ENCODE results near the gene ABHD2. TPM values are rescaled to one million over a fixed set of nuclear protein-coding genes. Genes with fewer than 3 reads are reported as not detected.

ABHD2 gene
- polyA plus RNA-seq, 2 donors = 3.8 to 6.0 TPM

DNA sequence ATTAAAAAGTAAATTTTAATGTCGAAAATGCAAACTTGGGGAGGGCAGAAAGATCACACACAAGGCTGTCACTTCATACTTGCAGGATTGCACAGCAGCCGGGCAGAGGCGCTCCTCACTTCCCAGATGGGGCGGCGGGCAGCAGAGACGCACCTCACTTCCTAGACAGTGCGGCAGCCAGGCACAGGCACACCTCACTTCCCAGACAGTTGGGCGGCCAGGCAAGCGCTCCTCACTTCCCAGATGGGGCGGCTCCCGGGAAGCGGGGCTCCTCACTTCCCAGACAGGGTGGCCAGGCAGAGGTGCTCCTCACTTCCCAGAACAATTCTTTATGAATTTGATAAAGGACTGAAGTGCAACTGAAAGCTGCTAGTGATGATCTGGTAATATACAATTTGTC lies 111.9 kb downstream of the ABHD2 start:
- peaks cover 3 to 6% of the 10 kb centered on the region in 2 donors for H3K36me3 ChIP-seq (ENCODE audit: control insufficient read depth in 2 of 2, insufficient read depth in 2 of 2, low read length in 1 of 2)
- no peaks in the 10 kb centered on the region for H3K27me3 ChIP-seq (ENCODE audit: control insufficient read depth in 1 of 2, insufficient read depth in 2 of 2, low read length in 2 of 2)
- WGBS, 2 donors = 92 to 94% methylated on average over 12 of the region's 12 CpGs
- peaks cover 3 to 4% of the 10 kb centered on the region in 2 donors for H3K4me1 ChIP-seq (ENCODE audit: control insufficient read depth in 2 of 2, insufficient read depth in 2 of 2, low read length in 1 of 2)
- H3K4me3 ChIP-seq (ENCODE audit: low read depth in 1 of 2, low read length in 2 of 2) = no peak overlapping the region
- H3K27ac ChIP-seq (ENCODE audit: low read depth in 2 of 2, low read length in 1 of 2) = no peak overlapping the region
- no peaks in the 10 kb centered on the region for H3K9me3 ChIP-seq (ENCODE audit: control insufficient read depth in 2 of 2, insufficient read depth in 1 of 2, low read depth in 1 of 2, low read length in 1 of 2)

DNA sequence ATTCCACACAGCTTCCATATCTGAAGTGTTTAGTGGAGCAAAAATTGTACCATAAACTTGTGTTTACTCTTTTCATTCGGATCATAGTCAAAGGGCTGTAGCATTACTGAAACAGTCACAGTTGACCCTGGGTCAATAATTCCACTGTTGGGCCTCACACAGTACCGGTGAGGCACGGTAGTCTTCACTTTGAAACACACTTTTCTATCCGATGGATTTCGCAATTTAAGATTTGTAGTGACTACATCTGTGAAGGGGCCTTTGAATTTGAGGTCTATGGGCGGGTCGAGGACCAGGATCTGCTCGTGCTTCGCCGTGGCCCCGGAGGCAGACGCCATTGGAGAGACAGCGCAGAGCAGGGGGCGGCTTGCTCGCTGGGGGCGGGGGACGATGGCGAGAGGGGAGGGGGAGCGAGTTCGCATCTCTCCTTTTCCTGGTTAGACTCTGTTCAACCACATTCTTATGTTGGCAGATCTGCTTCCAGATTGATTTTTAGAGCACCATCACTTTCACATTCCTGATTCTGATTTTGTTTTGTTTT lies 113.3 kb downstream of the ABHD2 start:
- 90 to 92% methylated on average over 20 of the region's 20 CpGs for WGBS, 2 donors
- peaks cover 0 to 3% of the 10 kb centered on the region in 2 donors for H3K36me3 ChIP-seq (ENCODE audit: control insufficient read depth in 2 of 2, insufficient read depth in 2 of 2, low read length in 1 of 2)
- H3K27me3 ChIP-seq (ENCODE audit: control insufficient read depth in 1 of 2, insufficient read depth in 2 of 2, low read length in 2 of 2) = no peaks in the 10 kb centered on the region

DNA sequence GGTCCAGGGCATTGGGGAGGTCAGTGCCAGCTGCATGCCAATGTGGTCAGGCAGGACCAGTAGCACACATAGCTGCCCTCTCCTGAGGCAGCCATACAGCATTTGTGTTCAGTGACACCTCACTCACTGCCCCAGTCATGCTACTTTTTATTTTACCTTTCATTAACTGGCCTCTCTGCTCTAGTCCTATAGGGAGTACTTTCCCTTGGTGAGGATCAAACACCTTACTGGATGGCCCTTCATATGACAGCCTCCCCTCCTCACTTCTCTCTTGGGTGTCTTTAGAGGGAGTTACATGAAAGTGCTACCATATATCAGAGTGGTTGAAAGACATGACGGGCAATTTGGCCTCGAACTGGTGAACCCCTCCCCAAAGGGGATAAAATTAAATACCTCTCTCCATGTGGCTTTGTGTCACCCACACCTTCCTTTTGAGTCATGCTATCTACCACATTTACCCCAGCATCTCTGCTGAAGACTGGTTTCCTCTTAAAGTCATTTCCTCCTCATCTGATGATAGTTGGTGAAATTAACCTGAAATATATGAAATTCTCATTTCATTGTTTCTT lies 115.5 kb downstream of the ABHD2 start:
- no peak overlapping the region for H3K4me3 ChIP-seq (ENCODE audit: low read depth in 1 of 2, low read length in 2 of 2)
- no peaks in the 10 kb centered on the region for H3K27me3 ChIP-seq (ENCODE audit: control insufficient read depth in 1 of 2, insufficient read depth in 2 of 2, low read length in 2 of 2)
- H3K9me3 ChIP-seq (ENCODE audit: control insufficient read depth in 2 of 2, insufficient read depth in 1 of 2, low read depth in 1 of 2, low read length in 1 of 2) = no peaks in the 10 kb centered on the region
- WGBS, 2 donors = 45 to 73% methylated on average over 2 of the region's 2 CpGs
- peaks cover 0 to 2% of the 10 kb centered on the region in 2 donors for H3K4me1 ChIP-seq (ENCODE audit: control insufficient read depth in 2 of 2, insufficient read depth in 2 of 2, low read length in 1 of 2)
- H3K27ac ChIP-seq (ENCODE audit: low read depth in 2 of 2, low read length in 1 of 2) = no peak overlapping the region
- H3K36me3 ChIP-seq (ENCODE audit: control insufficient read depth in 2 of 2, insufficient read depth in 2 of 2, low read length in 1 of 2) = no peaks in the 10 kb centered on the region

More for the DNA sequence above, 113.3 kb downstream of the ABHD2 start:
- H3K4me3 ChIP-seq (ENCODE audit: low read depth in 1 of 2, low read length in 2 of 2) = no peak overlapping the region
- H3K9me3 ChIP-seq (ENCODE audit: control insufficient read depth in 2 of 2, insufficient read depth in 1 of 2, low read depth in 1 of 2, low read length in 1 of 2) = no peaks in the 10 kb centered on the region
- no peak overlapping the region for H3K27ac ChIP-seq (ENCODE audit: low read depth in 2 of 2, low read length in 1 of 2)
- peaks cover 2 to 3% of the 10 kb centered on the region in 2 donors for H3K4me1 ChIP-seq (ENCODE audit: control insufficient read depth in 2 of 2, insufficient read depth in 2 of 2, low read length in 1 of 2)

DNA sequence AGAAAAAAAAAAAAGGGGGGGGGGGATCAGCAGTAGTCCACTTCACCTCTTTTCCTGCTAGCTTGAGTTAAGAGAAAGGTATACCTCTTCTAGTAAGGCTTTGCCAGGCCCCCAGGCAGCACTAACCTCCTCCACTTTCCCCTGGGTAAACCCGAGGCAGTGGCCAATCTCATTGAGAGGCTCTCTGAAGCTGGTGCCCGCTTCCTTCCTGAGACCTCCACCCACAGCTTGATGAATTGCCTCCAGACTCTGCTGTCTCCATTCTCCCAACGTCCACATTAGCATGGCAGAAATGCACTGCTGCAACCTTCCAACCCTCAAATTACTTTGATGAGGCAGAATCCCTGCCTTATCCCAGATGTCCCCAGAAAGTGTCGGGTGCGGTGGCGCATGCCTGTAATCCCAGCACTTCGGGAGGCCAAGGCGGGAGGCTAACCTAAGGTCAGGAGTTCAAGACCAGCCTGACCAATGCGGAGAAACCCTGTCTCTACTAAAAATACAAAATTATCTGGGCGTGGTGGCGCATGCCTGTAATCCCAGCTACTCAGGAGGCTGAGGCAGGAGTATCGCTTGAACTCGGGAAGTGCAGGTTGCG lies 117.8 kb downstream of the ABHD2 start:
- Histone ChIP-seq H3K27me3 (ENCODE audit: control insufficient read depth in 1 of 2, insufficient read depth in 2 of 2, low read length in 2 of 2) (no peaks in the 10 kb centered on the region), H3K4me1 (ENCODE audit: control insufficient read depth in 2 of 2, insufficient read depth in 2 of 2, low read length in 1 of 2) (peaks cover 0 to 2% of the 10 kb centered on the region in 2 donors), H3K36me3 (ENCODE audit: control insufficient read depth in 2 of 2, insufficient read depth in 2 of 2, low read length in 1 of 2) (no peaks in the 10 kb centered on the region), H3K9me3 (ENCODE audit: control insufficient read depth in 2 of 2, insufficient read depth in 1 of 2, low read depth in 1 of 2, low read length in 1 of 2) (no peaks in the 10 kb centered on the region), H3K27ac (ENCODE audit: low read depth in 2 of 2, low read length in 1 of 2) (no peak overlapping the region), H3K4me3 (ENCODE audit: low read depth in 1 of 2, low read length in 2 of 2) (no peak overlapping the region)
- WGBS, 2 donors = 75 to 78% methylated on average over 14 of the region's 14 CpGs

DNA sequence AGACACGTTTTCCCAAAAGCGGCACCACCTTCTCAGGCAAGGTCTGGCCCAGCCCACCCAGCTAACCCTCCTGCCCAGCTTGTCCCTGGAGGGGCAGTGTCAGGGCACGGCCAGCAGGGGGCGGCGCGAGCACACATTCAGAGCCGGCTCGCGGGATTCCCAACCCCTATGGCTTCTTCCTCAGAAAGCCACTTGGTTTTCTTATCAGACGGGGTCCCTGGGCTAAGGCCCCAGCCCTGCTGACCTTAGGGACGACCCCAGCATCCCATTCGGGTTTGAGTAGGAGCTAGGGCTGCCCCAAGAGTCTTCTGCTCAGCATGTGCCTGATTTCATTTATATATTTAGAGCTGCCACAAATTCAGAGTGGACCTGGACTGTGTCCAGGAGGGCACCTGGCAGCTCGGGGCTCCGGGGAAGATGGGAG lies 118.7 kb downstream of the ABHD2 start:
- Histone ChIP-seq H3K27ac (ENCODE audit: low read depth in 2 of 2, low read length in 1 of 2) (no peak overlapping the region), H3K4me3 (ENCODE audit: low read depth in 1 of 2, low read length in 2 of 2) (no peak overlapping the region), H3K36me3 (ENCODE audit: control insufficient read depth in 2 of 2, insufficient read depth in 2 of 2, low read length in 1 of 2) (no peaks in the 10 kb centered on the region), H3K27me3 (ENCODE audit: control insufficient read depth in 1 of 2, insufficient read depth in 2 of 2, low read length in 2 of 2) (no peaks in the 10 kb centered on the region), H3K9me3 (ENCODE audit: control insufficient read depth in 2 of 2, insufficient read depth in 1 of 2, low read depth in 1 of 2, low read length in 1 of 2) (no peaks in the 10 kb centered on the region), H3K4me1 (ENCODE audit: control insufficient read depth in 2 of 2, insufficient read depth in 2 of 2, low read length in 1 of 2) (peaks cover 0 to 2% of the 10 kb centered on the region in 2 donors)
- WGBS, 2 donors = 1% methylated on average over 14 of the region's 14 CpGs

DNA sequence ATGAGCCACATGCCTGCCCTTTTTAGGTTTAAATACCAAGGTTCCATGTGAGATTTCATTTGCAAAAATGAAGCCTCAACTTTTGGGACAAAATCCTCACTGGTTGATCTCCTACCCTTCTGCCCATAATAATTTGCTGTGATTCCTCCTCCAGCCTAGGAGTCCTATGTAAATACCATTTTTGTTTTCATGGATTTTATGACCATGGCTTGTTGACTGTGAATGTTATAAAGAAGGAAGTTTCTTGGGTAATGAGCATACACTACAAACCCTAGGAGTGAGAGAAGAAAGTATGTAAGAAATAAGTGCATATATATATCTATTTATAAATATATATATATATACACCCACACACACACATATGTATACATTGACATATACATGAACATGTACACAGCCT lies 120.0 kb downstream of the ABHD2 start:
- H3K27me3 ChIP-seq (ENCODE audit: control insufficient read depth in 1 of 2, insufficient read depth in 2 of 2, low read length in 2 of 2) = no peaks in the 10 kb centered on the region
- H3K27ac ChIP-seq (ENCODE audit: low read depth in 2 of 2, low read length in 1 of 2) = no peak overlapping the region
- no peaks in the 10 kb centered on the region for H3K9me3 ChIP-seq (ENCODE audit: control insufficient read depth in 2 of 2, insufficient read depth in 1 of 2, low read depth in 1 of 2, low read length in 1 of 2)
- no peak overlapping the region for H3K4me3 ChIP-seq (ENCODE audit: low read depth in 1 of 2, low read length in 2 of 2)
- no peaks in the 10 kb centered on the region for H3K36me3 ChIP-seq (ENCODE audit: control insufficient read depth in 2 of 2, insufficient read depth in 2 of 2, low read length in 1 of 2)
- peaks cover 0 to 2% of the 10 kb centered on the region in 2 donors for H3K4me1 ChIP-seq (ENCODE audit: control insufficient read depth in 2 of 2, insufficient read depth in 2 of 2, low read length in 1 of 2)

DNA sequence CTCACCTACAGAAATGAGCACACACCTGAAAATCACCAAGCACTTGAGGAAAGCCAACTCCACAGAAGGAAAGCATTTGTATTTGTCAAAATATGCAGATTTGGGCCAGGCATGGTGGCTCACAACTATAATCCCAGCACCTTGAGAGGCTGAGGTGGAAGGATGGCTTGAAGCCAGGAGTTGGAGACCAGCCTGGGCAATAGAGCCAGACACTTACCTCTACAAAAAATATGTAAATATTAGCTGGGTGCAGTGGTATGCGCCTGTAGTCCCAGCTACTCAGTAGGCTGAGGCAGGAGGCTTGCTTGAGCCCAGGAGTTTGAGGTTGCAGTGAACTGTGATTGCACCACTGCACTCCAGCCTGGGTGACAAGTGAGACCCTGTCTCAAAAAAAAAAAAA lies 120.8 kb downstream of the ABHD2 start:
- 83 to 84% methylated on average over 1 of the region's 1 CpG for WGBS, 2 donors
- no peaks in the 10 kb centered on the region for H3K36me3 ChIP-seq (ENCODE audit: control insufficient read depth in 2 of 2, insufficient read depth in 2 of 2, low read length in 1 of 2)
- H3K9me3 ChIP-seq (ENCODE audit: control insufficient read depth in 2 of 2, insufficient read depth in 1 of 2, low read depth in 1 of 2, low read length in 1 of 2) = no peaks in the 10 kb centered on the region
- H3K27ac ChIP-seq (ENCODE audit: low read depth in 2 of 2, low read length in 1 of 2) = no peak overlapping the region
- peaks cover 0 to 2% of the 10 kb centered on the region in 2 donors for H3K4me1 ChIP-seq (ENCODE audit: control insufficient read depth in 2 of 2, insufficient read depth in 2 of 2, low read length in 1 of 2)
- no peaks in the 10 kb centered on the region for H3K27me3 ChIP-seq (ENCODE audit: control insufficient read depth in 1 of 2, insufficient read depth in 2 of 2, low read length in 2 of 2)
- H3K4me3 ChIP-seq (ENCODE audit: low read depth in 1 of 2, low read length in 2 of 2) = no peak overlapping the region

DNA sequence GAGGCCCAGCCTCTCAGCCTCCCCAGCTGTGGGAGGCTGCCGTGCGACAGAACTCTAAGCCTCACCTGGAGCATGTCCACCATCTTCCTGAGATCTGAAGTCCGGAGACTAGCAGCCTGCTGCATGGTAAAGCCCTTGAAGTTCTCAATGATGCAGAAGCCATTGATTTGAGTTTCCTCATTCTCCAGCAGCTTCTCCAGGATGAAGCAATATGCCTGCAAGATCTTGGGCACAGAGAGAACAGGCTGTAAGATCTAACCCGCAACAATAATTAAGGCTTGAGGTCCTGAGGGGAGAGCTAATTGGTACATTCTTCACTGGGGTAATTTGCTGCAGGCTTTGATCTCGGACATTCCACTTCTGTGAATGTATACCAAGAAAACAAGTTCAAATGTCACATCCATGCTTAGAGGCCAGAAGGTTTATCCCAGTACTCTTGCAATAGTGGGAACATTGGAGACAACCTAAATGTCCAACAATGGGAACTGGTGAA lies 123.5 kb downstream of the ABHD2 start:
- H3K9me3 ChIP-seq (ENCODE audit: control insufficient read depth in 2 of 2, insufficient read depth in 1 of 2, low read depth in 1 of 2, low read length in 1 of 2) = no peaks in the 10 kb centered on the region
- no peaks in the 10 kb centered on the region for H3K36me3 ChIP-seq (ENCODE audit: control insufficient read depth in 2 of 2, insufficient read depth in 2 of 2, low read length in 1 of 2)
- no peaks in the 10 kb centered on the region for H3K27me3 ChIP-seq (ENCODE audit: control insufficient read depth in 1 of 2, insufficient read depth in 2 of 2, low read length in 2 of 2)
- H3K27ac ChIP-seq (ENCODE audit: low read depth in 2 of 2, low read length in 1 of 2) = no peak overlapping the region
- H3K4me1 ChIP-seq (ENCODE audit: control insufficient read depth in 2 of 2, insufficient read depth in 2 of 2, low read length in 1 of 2) = peaks cover 0 to 2% of the 10 kb centered on the region in 2 donors
- WGBS, 2 donors = 82 to 90% methylated on average over 5 of the region's 5 CpGs
- no peak overlapping the region for H3K4me3 ChIP-seq (ENCODE audit: low read depth in 1 of 2, low read length in 2 of 2)

DNA sequence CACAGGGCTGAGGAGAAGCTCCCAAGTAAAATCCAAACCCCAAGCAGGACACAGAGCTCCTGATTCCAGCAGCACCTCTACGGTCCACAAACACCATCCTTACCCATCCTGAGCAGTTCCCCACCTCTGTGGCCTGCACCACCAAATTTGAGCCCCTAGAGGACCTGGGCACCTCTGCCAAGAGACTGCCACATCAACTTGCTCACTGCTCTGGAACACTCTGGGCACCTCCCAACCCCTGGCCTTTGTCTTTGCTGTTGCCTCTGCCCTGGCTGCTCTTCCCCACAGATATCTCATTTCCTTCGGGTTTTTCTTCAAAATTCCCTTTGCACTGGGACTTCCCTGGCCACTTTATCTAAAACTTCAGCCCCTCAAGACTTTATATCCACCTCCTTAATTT lies 127.4 kb downstream of the ABHD2 start:
- Histone ChIP-seq H3K27ac (ENCODE audit: low read depth in 2 of 2, low read length in 1 of 2) (no peak overlapping the region), H3K9me3 (ENCODE audit: control insufficient read depth in 2 of 2, insufficient read depth in 1 of 2, low read depth in 1 of 2, low read length in 1 of 2) (no peaks in the 10 kb centered on the region), H3K4me3 (ENCODE audit: low read depth in 1 of 2, low read length in 2 of 2) (no peak overlapping the region), H3K4me1 (ENCODE audit: control insufficient read depth in 2 of 2, insufficient read depth in 2 of 2, low read length in 1 of 2) (no peaks in the 10 kb centered on the region), H3K36me3 (ENCODE audit: control insufficient read depth in 2 of 2, insufficient read depth in 2 of 2, low read length in 1 of 2) (no peaks in the 10 kb centered on the region), H3K27me3 (ENCODE audit: control insufficient read depth in 1 of 2, insufficient read depth in 2 of 2, low read length in 2 of 2) (no peaks in the 10 kb centered on the region)
- 78 to 86% methylated on average over 2 of the region's 2 CpGs for WGBS, 2 donors

DNA sequence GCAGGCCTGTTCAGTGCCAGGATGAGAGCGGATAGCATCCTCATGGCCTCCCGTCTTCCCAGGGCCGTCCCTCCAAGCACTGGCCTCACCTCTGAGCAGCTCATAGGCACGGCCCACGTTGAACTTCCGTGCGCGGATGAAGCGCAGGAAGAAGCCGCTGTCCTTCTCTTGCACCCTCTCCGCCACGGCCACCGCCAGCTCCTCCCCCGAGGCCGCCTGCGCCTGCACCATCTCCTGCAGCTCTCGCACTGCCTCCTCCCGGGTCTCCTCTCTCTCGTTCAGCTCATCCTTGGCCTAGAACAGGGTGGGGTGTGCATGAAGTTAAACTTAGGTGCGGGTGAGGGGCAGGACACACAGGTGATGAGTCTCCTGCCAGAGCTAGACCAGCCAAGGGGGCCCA lies 128.8 kb downstream of the ABHD2 start:
- H3K4me1 ChIP-seq (ENCODE audit: control insufficient read depth in 2 of 2, insufficient read depth in 2 of 2, low read length in 1 of 2) = no peaks in the 10 kb centered on the region
- H3K27me3 ChIP-seq (ENCODE audit: control insufficient read depth in 1 of 2, insufficient read depth in 2 of 2, low read length in 2 of 2) = no peaks in the 10 kb centered on the region
- H3K4me3 ChIP-seq (ENCODE audit: low read depth in 1 of 2, low read length in 2 of 2) = no peak overlapping the region
- no peaks in the 10 kb centered on the region for H3K9me3 ChIP-seq (ENCODE audit: control insufficient read depth in 2 of 2, insufficient read depth in 1 of 2, low read depth in 1 of 2, low read length in 1 of 2)
- H3K36me3 ChIP-seq (ENCODE audit: control insufficient read depth in 2 of 2, insufficient read depth in 2 of 2, low read length in 1 of 2) = no peaks in the 10 kb centered on the region
- WGBS, 2 donors = 91 to 93% methylated on average over 20 of the region's 20 CpGs
- H3K27ac ChIP-seq (ENCODE audit: low read depth in 2 of 2, low read length in 1 of 2) = no peak overlapping the region
